GM23338 (cell line): Measurements from ENCODE around the gene ENOX1. TPM values are rescaled to one million over a fixed set of nuclear protein-coding genes. Genes with fewer than 3 reads are reported as not detected.

Experiments
- ATAC-seq: fragments of 200-7000 bp; cut with Tn5 transposase; 3 replicates; pipeline ENCODE4 v1.9.1; 2020
- DNase-seq: peaks from one replicate; pipeline ENCODE4 v3.0.0-alpha.2; 2015; ENCODE audit warnings: low spot score
- H2AFZ ChIP-seq: fragments of 200-600 bp; sonication (generic); 2 replicates; pipeline ENCODE4 v1.8.0; 2016; ENCODE audit warnings: antibody characterized with exemption, mild to moderate bottlenecking, moderate library complexity
- H3F3A ChIP-seq: fragments of 200-600 bp; sonication (generic); replicated peaks from 2 replicates; pipeline ENCODE4 v1.8.0; 2017; ENCODE audit warnings: antibody characterized with exemption, mixed run types, low read depth
- H3K27ac ChIP-seq: fragments of 200-600 bp; sonication (generic); 2 replicates; pipeline ENCODE4 v1.6.1; 2016; ENCODE audit warnings: low read depth
- H3K27me3 ChIP-seq: fragments of 200-600 bp; sonication (generic); 2 replicates; pipeline ENCODE4 v1.8.0; 2016; ENCODE audit warnings: mild to moderate bottlenecking, mixed run types, moderate library complexity; ENCODE audit not compliant: insufficient read depth
- H3K36me3 ChIP-seq: fragments of 200-600 bp; sonication (generic); 2 replicates; pipeline ENCODE4 v1.8.0; 2016; ENCODE audit warnings: mild to moderate bottlenecking; ENCODE audit not compliant: insufficient read depth
- H3K4me1 ChIP-seq: fragments of 200-600 bp; sonication (generic); 2 replicates; pipeline ENCODE4 v1.8.0; 2016; ENCODE audit warnings: mild to moderate bottlenecking, moderate library complexity; ENCODE audit not compliant: insufficient read depth
- H3K4me2 ChIP-seq: fragments of 200-600 bp; sonication (generic); 2 replicates; pipeline ENCODE4 v1.7.1; 2017; ENCODE audit warnings: mixed run types
- H3K4me3 ChIP-seq: fragments of 200-600 bp; sonication (generic); 2 replicates; pipeline ENCODE4 v1.6.1; 2016; ENCODE audit warnings: mixed run types
- H3K79me2 ChIP-seq: fragments of 200-600 bp; sonication (generic); replicated peaks from 2 replicates; pipeline ENCODE4 v1.8.0; 2017; ENCODE audit warnings: mild to moderate bottlenecking; ENCODE audit not compliant: insufficient read depth
- H3K9me2 ChIP-seq: fragments of 200-600 bp; sonication (generic); 2 replicates; pipeline ENCODE4 v1.8.0; 2017; ENCODE audit not compliant: insufficient read depth
- H4K20me1 ChIP-seq: fragments of 200-600 bp; sonication (generic); replicated peaks from 2 replicates; pipeline ENCODE4 v1.8.0; 2017; ENCODE audit warnings: mild to moderate bottlenecking; ENCODE audit not compliant: insufficient read depth
- H3K27ac Mint-ChIP-seq: 2 replicates; pipeline ENCODE4 v1.8.0; 2020; ENCODE audit warnings: inconsistent platforms, mild to moderate bottlenecking, moderate library complexity, mixed read lengths
- H3K27me3 Mint-ChIP-seq: 3 replicates; pipeline ENCODE4 v1.8.0; 2022; ENCODE audit warnings: low read depth, mild to moderate bottlenecking, moderate library complexity, mixed read lengths, inconsistent platforms; ENCODE audit not compliant: insufficient read depth, poor library complexity
- H3K36me3 Mint-ChIP-seq: 3 replicates; pipeline ENCODE4 v1.8.0; 2021; ENCODE audit warnings: low read depth, mild to moderate bottlenecking, inconsistent platforms, moderate library complexity, mixed read lengths
- H3K4me1 Mint-ChIP-seq: 3 replicates; pipeline ENCODE4 v1.8.0; 2020; ENCODE audit warnings: mild to moderate bottlenecking, inconsistent platforms, mixed read lengths
- H3K4me3 Mint-ChIP-seq: 3 replicates; pipeline ENCODE4 v1.8.0; 2021; ENCODE audit warnings: moderate library complexity, mild to moderate bottlenecking, inconsistent platforms, mixed read lengths
- H3K9me3 Mint-ChIP-seq: 3 replicates; pipeline ENCODE4 v1.8.0; 2020; ENCODE audit warnings: moderate library complexity, mild to moderate bottlenecking, inconsistent platforms, mixed read lengths
- polyA plus RNA-seq: library from polyadenylated mRNA; unstranded; fragments of >200 nt; fragmentation: Nextera tagmentation; extraction: Ambion mirVana; gene quantifications from 2 replicates; pipeline ENCODE4 v1.2.1, GENCODE V29; 2016
- total RNA-seq: library from RNA; depleted of rRNA; stranded (reverse); fragments of >200 nt; shearing (Covaris generic); gene quantifications from 2 replicates; pipeline ENCODE4 v1.2.3, GENCODE V29; 2014
- TF ChIP-seq, protein P1 (sequence below): fragments of 250-450 bp; sonication (Bioruptor Pico); IDR thresholded peaks from 2 replicates; pipeline ENCODE4 v1.5.0; 2020; ENCODE audit warnings: mild to moderate bottlenecking, moderate library complexity
- TF ChIP-seq, protein P2 (sequence below): IDR thresholded peaks from one replicate; pipeline ENCODE4 v1.6.1; 2018; ENCODE audit warnings: antibody characterized with exemption; ENCODE audit not compliant: unreplicated experiment
- TF ChIP-seq, protein P3 (sequence below): IDR thresholded peaks from 2 replicates; pipeline ENCODE4 v1.6.1; 2016; ENCODE audit warnings: antibody characterized with exemption

The ENOX1 gene
- total and polyA plus RNA-seq, 2 experiments from 2014 or later, result 0.66 to 0.81 TPM

DNA sequence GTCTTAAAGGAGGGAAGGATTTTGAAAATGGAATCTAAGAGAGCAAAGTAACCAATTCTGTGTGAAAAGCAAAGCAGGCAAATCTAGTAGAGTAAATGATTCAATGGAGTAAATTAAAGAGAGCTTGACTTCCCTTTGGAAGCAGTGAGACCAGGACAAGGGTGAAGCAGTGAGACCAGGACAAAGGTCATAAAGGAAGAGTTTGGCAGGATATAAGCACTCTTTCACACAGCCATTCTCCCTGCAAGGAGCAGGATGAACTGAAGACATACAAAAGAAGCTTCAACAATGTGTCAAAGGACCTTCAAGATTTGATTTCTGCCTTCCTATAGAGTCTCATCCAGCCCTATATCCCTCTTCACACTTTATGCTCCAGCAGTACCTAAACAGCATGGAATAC is 123.8 kb downstream of the ENOX1 start (continued):
- TF ChIP-seq, protein P1, sequence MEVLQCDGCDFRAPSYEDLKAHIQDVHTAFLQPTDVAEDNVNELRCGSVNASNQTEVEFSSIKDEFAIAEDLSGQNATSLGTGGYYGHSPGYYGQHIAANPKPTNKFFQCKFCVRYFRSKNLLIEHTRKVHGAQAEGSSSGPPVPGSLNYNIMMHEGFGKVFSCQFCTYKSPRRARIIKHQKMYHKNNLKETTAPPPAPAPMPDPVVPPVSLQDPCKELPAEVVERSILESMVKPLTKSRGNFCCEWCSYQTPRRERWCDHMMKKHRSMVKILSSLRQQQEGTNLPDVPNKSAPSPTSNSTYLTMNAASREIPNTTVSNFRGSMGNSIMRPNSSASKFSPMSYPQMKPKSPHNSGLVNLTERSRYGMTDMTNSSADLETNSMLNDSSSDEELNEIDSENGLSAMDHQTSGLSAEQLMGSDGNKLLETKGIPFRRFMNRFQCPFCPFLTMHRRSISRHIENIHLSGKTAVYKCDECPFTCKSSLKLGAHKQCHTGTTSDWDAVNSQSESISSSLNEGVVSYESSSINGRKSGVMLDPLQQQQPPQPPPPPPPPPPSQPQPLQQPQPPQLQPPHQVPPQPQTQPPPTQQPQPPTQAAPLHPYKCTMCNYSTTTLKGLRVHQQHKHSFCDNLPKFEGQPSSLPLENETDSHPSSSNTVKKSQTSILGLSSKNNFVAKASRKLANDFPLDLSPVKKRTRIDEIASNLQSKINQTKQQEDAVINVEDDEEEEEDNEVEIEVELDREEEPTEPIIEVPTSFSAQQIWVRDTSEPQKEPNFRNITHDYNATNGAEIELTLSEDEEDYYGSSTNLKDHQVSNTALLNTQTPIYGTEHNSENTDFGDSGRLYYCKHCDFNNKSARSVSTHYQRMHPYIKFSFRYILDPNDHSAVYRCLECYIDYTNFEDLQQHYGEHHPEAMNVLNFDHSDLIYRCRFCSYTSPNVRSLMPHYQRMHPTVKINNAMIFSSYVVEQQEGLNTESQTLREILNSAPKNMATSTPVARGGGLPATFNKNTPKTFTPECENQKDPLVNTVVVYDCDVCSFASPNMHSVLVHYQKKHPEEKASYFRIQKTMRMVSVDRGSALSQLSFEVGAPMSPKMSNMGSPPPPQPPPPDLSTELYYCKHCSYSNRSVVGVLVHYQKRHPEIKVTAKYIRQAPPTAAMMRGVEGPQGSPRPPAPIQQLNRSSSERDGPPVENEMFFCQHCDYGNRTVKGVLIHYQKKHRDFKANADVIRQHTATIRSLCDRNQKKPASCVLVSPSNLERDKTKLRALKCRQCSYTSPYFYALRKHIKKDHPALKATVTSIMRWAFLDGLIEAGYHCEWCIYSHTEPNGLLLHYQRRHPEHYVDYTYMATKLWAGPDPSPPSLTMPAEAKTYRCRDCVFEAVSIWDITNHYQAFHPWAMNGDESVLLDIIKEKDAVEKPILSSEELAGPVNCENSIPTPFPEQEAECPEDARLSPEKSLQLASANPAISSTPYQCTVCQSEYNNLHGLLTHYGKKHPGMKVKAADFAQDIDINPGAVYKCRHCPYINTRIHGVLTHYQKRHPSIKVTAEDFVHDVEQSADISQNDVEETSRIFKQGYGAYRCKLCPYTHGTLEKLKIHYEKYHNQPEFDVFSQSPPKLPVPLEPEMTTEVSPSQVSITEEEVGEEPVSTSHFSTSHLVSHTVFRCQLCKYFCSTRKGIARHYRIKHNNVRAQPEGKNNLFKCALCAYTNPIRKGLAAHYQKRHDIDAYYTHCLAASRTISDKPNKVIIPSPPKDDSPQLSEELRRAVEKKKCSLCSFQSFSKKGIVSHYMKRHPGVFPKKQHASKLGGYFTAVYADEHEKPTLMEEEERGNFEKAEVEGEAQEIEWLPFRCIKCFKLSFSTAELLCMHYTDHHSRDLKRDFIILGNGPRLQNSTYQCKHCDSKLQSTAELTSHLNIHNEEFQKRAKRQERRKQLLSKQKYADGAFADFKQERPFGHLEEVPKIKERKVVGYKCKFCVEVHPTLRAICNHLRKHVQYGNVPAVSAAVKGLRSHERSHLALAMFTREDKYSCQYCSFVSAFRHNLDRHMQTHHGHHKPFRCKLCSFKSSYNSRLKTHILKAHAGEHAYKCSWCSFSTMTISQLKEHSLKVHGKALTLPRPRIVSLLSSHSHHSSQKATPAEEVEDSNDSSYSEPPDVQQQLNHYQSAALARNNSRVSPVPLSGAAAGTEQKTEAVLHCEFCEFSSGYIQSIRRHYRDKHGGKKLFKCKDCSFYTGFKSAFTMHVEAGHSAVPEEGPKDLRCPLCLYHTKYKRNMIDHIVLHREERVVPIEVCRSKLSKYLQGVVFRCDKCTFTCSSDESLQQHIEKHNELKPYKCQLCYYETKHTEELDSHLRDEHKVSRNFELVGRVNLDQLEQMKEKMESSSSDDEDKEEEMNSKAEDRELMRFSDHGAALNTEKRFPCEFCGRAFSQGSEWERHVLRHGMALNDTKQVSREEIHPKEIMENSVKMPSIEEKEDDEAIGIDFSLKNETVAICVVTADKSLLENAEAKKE (CRISPR knock-in tag), result no peak
- TF ChIP-seq, protein P2, sequence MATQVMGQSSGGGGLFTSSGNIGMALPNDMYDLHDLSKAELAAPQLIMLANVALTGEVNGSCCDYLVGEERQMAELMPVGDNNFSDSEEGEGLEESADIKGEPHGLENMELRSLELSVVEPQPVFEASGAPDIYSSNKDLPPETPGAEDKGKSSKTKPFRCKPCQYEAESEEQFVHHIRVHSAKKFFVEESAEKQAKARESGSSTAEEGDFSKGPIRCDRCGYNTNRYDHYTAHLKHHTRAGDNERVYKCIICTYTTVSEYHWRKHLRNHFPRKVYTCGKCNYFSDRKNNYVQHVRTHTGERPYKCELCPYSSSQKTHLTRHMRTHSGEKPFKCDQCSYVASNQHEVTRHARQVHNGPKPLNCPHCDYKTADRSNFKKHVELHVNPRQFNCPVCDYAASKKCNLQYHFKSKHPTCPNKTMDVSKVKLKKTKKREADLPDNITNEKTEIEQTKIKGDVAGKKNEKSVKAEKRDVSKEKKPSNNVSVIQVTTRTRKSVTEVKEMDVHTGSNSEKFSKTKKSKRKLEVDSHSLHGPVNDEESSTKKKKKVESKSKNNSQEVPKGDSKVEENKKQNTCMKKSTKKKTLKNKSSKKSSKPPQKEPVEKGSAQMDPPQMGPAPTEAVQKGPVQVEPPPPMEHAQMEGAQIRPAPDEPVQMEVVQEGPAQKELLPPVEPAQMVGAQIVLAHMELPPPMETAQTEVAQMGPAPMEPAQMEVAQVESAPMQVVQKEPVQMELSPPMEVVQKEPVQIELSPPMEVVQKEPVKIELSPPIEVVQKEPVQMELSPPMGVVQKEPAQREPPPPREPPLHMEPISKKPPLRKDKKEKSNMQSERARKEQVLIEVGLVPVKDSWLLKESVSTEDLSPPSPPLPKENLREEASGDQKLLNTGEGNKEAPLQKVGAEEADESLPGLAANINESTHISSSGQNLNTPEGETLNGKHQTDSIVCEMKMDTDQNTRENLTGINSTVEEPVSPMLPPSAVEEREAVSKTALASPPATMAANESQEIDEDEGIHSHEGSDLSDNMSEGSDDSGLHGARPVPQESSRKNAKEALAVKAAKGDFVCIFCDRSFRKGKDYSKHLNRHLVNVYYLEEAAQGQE, result no peak

DNA sequence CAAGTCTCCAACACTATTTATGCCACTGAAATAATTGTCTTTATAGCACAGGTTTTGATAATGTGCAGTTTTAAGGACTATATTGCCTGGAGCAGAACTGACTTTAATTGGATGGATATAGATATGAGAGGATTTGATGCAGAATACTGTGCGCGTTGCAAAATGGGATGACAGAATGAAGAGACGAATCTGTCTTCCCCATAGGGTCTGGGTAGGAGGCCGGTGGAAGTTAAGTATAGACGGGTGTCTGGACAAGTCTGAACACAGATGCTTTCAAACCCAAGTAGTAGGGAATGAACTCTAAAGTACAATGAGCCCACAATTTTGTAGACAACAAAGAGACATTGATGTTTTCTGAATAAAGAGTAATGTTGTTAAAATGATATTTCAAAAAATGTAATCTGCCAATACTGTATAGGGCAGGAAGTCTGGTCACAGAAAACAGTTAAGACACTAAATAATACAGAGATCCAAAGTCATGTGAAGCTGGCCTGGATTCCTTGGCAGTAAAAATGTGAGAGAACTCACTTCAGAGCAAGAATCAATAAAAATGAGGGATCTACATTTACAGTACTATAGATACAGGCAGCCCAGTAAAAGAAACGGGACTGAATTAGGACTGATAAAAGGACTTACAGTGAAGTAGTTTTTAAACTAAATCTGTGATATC is 125.5 kb downstream of the ENOX1 start:
- no peak overlapping the region for H3K4me3 ChIP-seq
- H3K4me1 Mint-ChIP-seq, result peaks cover 15% of the 10 kb centered on the region
- peaks cover 6% of the 10 kb centered on the region; the same call in 1 of the 2 replicates for H3K4me1 ChIP-seq
- no peak overlapping the region for H2AFZ ChIP-seq
- no peak for ATAC-seq
- no peaks in the 10 kb centered on the region for H3K9me2 ChIP-seq
- no peaks in the 10 kb centered on the region for H3K36me3 ChIP-seq
- no peak overlapping the region for H3K4me2 ChIP-seq
- TF ChIP-seq, protein P1 (CRISPR knock-in tag), result no peak
- TF ChIP-seq, protein P3, sequence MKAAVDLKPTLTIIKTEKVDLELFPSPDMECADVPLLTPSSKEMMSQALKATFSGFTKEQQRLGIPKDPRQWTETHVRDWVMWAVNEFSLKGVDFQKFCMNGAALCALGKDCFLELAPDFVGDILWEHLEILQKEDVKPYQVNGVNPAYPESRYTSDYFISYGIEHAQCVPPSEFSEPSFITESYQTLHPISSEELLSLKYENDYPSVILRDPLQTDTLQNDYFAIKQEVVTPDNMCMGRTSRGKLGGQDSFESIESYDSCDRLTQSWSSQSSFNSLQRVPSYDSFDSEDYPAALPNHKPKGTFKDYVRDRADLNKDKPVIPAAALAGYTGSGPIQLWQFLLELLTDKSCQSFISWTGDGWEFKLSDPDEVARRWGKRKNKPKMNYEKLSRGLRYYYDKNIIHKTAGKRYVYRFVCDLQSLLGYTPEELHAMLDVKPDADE, result no peak
- no peaks in the 10 kb centered on the region for H3K9me3 Mint-ChIP-seq
- no peaks in the 10 kb centered on the region for H3K36me3 Mint-ChIP-seq
- H3K4me3 Mint-ChIP-seq, result no peak overlapping the region
- no peaks in the 10 kb centered on the region for H3K79me2 ChIP-seq
- H3K27me3 Mint-ChIP-seq, result no peaks in the 10 kb centered on the region
- no peaks in the 10 kb centered on the region for H4K20me1 ChIP-seq
- H3K27me3 ChIP-seq, result no peaks in the 10 kb centered on the region
- no peaks in the 10 kb centered on the region for H3F3A ChIP-seq
- no peak overlapping the region for H3K27ac Mint-ChIP-seq
- no peak overlapping the region for H3K27ac ChIP-seq
- no peak for DNase-seq
